Activated CD4-positive, alpha-beta memory T cell treated with anti-CD3 and anti-CD28 coated beads, Interleukin-2, amount 10 ng/mL, durations not matched to agents 7 days and 5 days (primary cell): Measurements from ENCODE around the gene KCNQ1. TPM values are rescaled to one million over a fixed set of nuclear protein-coding genes. Genes with fewer than 3 reads are reported as not detected.

Source experiments
- CTCF ChIA-PET: fragments of 350-600 bp; sonication (Branson Sonifier 250); formaldehyde crosslinking; loops from one replicate; lab custom pipeline; 2021; ENCODE audit warnings: antibody characterized with exemption, inconsistent platforms; lab: Charles Lee
- POLR2A ChIA-PET: fragments of 350-600 bp; sonication (Branson Sonifier 250); formaldehyde crosslinking; loops from one replicate; lab custom pipeline; 2021; ENCODE audit warnings: antibody characterized with exemption; lab: Charles Lee
- DNase-seq: peaks from one replicate; pipeline ENCODE4 v3.0.0-alpha.2; 2020
- H3K27ac Mint-ChIP-seq: one replicate; pipeline ENCODE4 v1.8.0; 2021; ENCODE audit warnings: mild to moderate bottlenecking, mixed read lengths
- H3K27me3 Mint-ChIP-seq: one replicate; pipeline ENCODE4 v1.8.0; 2021; ENCODE audit warnings: mixed read lengths
- H3K36me3 Mint-ChIP-seq: one replicate; pipeline ENCODE4 v1.8.0; 2021; ENCODE audit warnings: low read depth, mixed read lengths
- H3K4me1 Mint-ChIP-seq: one replicate; pipeline ENCODE4 v1.8.0; 2021; ENCODE audit warnings: mixed read lengths
- H3K4me3 Mint-ChIP-seq: one replicate; pipeline ENCODE4 v1.8.0; 2021; ENCODE audit warnings: mild to moderate bottlenecking, mixed read lengths
- H3K9me3 Mint-ChIP-seq: one replicate; pipeline ENCODE4 v1.8.0; 2021; ENCODE audit warnings: mixed read lengths
- total RNA-seq, 2 experiments: library from RNA; stranded (reverse); gene quantifications; one replicate each; pipeline ENCODE4 v1.2.3, GENCODE V29; 2021

The KCNQ1 gene
- total RNA-seq, 2 experiments from 2014 or later, result 14.8 to 15.0 TPM

- Mint-ChIP-seq H3K4me1 (peaks cover 2% of the 10 kb centered on the region), H3K36me3 (no peaks in the 10 kb centered on the region)
- CTCF ChIA-PET, result no interaction called here
These were observed 260.2 kb downstream of the KCNQ1 start for GRCh38 chr11:2704896-2705606.

DNA sequence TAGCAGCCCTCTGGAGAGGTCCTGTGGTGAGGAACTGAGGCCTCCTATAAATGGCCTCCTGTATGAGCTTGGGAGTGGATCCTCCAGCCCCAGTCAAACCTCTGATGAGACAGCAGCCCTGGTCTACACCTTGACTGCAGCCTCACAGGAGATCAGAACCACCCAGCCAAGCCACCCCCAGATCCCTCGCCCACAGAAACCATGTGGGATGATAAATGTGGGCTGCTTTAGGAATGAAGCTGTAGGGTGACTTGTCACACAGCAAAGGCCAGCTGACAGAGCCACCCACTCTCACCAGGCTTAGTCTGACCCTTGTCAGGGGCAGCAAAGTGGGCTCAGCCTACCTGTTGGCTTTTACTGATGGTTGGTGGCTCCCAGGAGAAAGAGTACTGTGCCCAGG, 261.5 kb downstream of the KCNQ1 start:
- Mint-ChIP-seq H3K4me1 (peaks cover 2% of the 10 kb centered on the region), H3K36me3 (no peaks in the 10 kb centered on the region), H3K4me3 (no peak overlapping the region), H3K27me3 (no peaks in the 10 kb centered on the region), H3K27ac (no peak overlapping the region), H3K9me3 (peaks cover 2% of the 10 kb centered on the region)
- CTCF ChIA-PET, result no interaction called here
- POLR2A ChIA-PET, result no interaction called here
- DNase-seq, result no peak

More at GRCh38 chr11:2704896-2705606, 260.2 kb downstream of the KCNQ1 start:
- Mint-ChIP-seq H3K27me3 (no peaks in the 10 kb centered on the region), H3K27ac (no peak overlapping the region), H3K4me3 (no peak overlapping the region), H3K9me3 (peaks cover 2% of the 10 kb centered on the region)
- DNase-seq, result no peak
- POLR2A ChIA-PET, result no interaction called here

DNA sequence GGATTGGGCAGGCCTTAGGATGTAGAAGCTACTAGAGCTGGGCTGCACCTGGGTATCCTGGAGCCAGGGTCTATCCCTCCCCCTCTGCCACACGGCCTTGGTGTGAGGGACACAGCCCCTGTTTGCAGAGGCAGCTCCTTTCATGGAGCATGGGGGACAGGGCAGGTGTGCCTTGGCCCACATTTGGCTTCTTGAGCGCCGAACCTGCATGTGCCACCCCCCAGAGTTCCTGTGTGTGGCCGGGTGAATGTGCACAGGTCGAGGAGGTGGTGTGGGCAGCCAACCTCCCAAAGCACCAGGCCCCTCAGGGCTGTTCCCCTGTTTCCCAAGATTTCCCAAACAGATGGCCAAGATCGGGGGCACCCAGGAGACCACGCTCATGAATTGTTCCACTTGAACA, 262.9 kb downstream of the KCNQ1 start:
- CTCF ChIA-PET, result no interaction called here
- H3K4me3 Mint-ChIP-seq, result no peak overlapping the region
- no peaks in the 10 kb centered on the region for H3K4me1 Mint-ChIP-seq
- no peak for DNase-seq
- H3K36me3 Mint-ChIP-seq, result no peaks in the 10 kb centered on the region
- H3K27me3 Mint-ChIP-seq, result no peaks in the 10 kb centered on the region
- peaks cover 2% of the 10 kb centered on the region for H3K9me3 Mint-ChIP-seq
- POLR2A ChIA-PET, result no interaction called here
- no peak overlapping the region for H3K27ac Mint-ChIP-seq

DNA sequence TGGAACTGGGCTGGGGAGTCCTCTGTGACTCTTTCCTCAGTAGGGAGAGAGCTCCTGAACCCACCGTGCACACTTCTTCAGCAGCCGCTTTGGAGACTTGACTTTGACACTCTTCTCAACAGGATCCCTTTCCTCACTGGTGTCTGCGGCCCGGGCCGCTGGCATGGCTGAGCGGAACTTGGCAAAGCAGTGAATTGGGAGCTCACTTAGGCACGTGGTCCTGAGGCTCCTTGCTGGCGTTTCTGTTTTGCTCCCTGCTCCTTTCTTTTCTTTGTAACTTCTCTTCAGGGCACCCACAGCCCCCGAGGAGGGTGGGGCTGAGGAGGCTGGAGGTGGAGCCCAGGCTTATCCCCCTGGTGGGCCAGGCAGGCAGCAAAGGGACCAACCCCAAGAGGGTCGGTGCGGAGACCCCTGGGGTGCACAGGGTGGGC, 263.4 kb downstream of the KCNQ1 start:
- Mint-ChIP-seq H3K9me3 (peaks cover 2% of the 10 kb centered on the region), H3K4me1 (no peaks in the 10 kb centered on the region), H3K27me3 (no peaks in the 10 kb centered on the region), H3K27ac (no peak overlapping the region), H3K4me3 (no peak overlapping the region), H3K36me3 (no peaks in the 10 kb centered on the region)
- no peak for DNase-seq
- POLR2A ChIA-PET, result no interaction called here
- CTCF ChIA-PET, result no interaction called here

DNA sequence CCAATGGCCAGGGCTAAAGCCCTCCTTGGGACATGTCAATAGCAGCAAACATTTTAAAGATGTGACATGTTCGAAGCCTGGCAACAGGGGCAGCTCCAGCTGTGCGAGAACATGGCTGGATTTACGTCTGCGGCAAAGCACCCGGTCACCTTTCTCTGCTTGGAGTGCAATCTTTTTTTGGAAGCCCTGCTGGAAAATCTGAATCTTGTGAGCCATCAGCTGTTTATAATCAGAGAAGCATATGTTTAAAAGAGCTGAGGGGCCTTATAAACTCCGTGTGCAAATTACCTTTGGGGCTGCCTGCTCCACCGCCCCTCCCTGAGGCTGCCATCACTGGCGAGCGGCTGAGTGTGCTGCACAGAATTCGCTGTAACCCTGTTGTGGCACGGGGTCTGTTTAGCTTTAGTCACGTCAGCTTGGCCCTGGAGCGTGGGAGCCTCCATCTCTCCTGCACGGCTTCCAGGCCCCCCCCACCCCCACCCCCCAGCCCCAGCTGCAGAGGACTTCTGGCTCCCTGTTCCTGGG, 264.0 kb downstream of the KCNQ1 start:
- H3K27me3 Mint-ChIP-seq, result no peaks in the 10 kb centered on the region
- ChIA-PET CTCF (no interaction called here), POLR2A (no interaction called here)
- H3K4me3 Mint-ChIP-seq, result no peak overlapping the region
- H3K27ac Mint-ChIP-seq, result no peak overlapping the region
- DNase-seq, result no peak
- peaks cover 2% of the 10 kb centered on the region for H3K9me3 Mint-ChIP-seq
- H3K4me1 Mint-ChIP-seq, result no peaks in the 10 kb centered on the region
- H3K36me3 Mint-ChIP-seq, result no peaks in the 10 kb centered on the region

GRCh38 chr11:2709429-2709828, 264.6 kb downstream of the KCNQ1 start:
- no peak overlapping the region for H3K4me3 Mint-ChIP-seq
- CTCF ChIA-PET, result no interaction called here

DNA sequence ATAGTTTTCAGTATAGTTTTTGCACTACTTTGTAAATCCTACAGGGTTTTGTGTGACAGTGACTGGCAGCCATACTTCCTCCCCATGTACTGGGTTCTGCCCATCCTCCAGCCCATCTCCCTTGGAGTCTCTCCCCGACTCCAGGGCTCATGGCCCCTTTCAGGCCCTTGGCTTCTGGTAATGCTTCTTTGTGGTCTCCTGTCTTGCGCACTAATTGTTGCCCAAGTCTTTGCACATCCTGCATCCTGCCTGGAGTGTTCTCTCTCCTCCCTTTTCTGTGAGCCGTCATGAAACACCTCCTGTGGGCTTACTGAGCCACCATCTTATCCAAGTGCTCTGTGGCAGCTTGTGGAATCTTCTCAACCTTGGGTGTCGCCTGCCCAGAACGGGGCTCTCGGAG, 266.4 kb downstream of the KCNQ1 start:
- Mint-ChIP-seq H3K4me3 (no peak overlapping the region), H3K27me3 (no peaks in the 10 kb centered on the region), H3K27ac (no peak overlapping the region), H3K9me3 (peaks cover 1% of the 10 kb centered on the region), H3K36me3 (no peaks in the 10 kb centered on the region), H3K4me1 (no peaks in the 10 kb centered on the region)
- no peak for DNase-seq
- ChIA-PET CTCF (no interaction called here), POLR2A (no interaction called here)

More at GRCh38 chr11:2709429-2709828, 264.6 kb downstream of the KCNQ1 start:
- no peak for DNase-seq
- H3K27ac Mint-ChIP-seq, result no peak overlapping the region
- POLR2A ChIA-PET, result no interaction called here
- H3K9me3 Mint-ChIP-seq, result peaks cover 2% of the 10 kb centered on the region
- H3K27me3 Mint-ChIP-seq, result no peaks in the 10 kb centered on the region
- H3K4me1 Mint-ChIP-seq, result no peaks in the 10 kb centered on the region
- no peaks in the 10 kb centered on the region for H3K36me3 Mint-ChIP-seq

DNA sequence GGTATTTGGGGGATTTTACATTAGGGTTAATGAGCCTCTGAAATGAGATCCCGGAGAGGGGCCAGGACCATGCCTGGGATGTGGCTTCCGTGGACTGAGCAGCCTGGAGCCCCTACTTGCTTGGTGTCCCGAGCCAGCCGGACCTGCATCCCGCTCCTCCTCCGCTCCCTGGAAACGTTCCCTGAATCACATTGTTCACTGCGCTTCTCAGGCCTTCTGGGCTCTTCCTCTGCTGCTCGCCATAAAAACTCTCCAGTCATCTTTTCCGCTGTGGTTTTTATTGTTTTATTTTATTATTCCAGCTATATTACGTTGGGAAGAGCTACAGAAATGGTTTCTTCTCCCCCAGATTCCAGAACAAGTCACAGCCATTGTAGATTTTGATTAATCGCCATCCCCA, 268.3 kb downstream of the KCNQ1 start:
- ChIA-PET CTCF (no interaction called here), POLR2A (no interaction called here)
- H3K36me3 Mint-ChIP-seq, result no peaks in the 10 kb centered on the region
- DNase-seq, result no peak
- no peak overlapping the region for H3K27ac Mint-ChIP-seq
- H3K4me3 Mint-ChIP-seq, result no peak overlapping the region
- H3K9me3 Mint-ChIP-seq, result no peaks in the 10 kb centered on the region
- no peaks in the 10 kb centered on the region for H3K27me3 Mint-ChIP-seq
- no peaks in the 10 kb centered on the region for H3K4me1 Mint-ChIP-seq

- POLR2A ChIA-PET, result no interaction called here
- H3K4me3 Mint-ChIP-seq, result no peak overlapping the region
- H3K36me3 Mint-ChIP-seq, result no peaks in the 10 kb centered on the region
- no peak overlapping the region for H3K27ac Mint-ChIP-seq
- CTCF ChIA-PET, result no interaction called here
- no peaks in the 10 kb centered on the region for H3K4me1 Mint-ChIP-seq
- H3K9me3 Mint-ChIP-seq, result no peaks in the 10 kb centered on the region
- H3K27me3 Mint-ChIP-seq, result no peaks in the 10 kb centered on the region
- no peak for DNase-seq
These were observed 269.1 kb downstream of the KCNQ1 start for GRCh38 chr11:2713661-2714462.

- Mint-ChIP-seq H3K4me3 (no peak overlapping the region), H3K4me1 (no peaks in the 10 kb centered on the region), H3K36me3 (no peaks in the 10 kb centered on the region), H3K27me3 (no peaks in the 10 kb centered on the region), H3K9me3 (no peaks in the 10 kb centered on the region), H3K27ac (no peak overlapping the region)
- DNase-seq, result no peak
- ChIA-PET CTCF (no interaction called here), POLR2A (no interaction called here)
These were observed 269.6 kb downstream of the KCNQ1 start for GRCh38 chr11:2714463-2714800.

GRCh38 chr11:2714871-2715270, 270.1 kb downstream of the KCNQ1 start:
- POLR2A ChIA-PET, result no interaction called here

GRCh38 chr11:2715716-2716350, 271.0 kb downstream of the KCNQ1 start:
- no peak for DNase-seq
- no peak overlapping the region for H3K4me3 Mint-ChIP-seq
- no peaks in the 10 kb centered on the region for H3K9me3 Mint-ChIP-seq
- no peaks in the 10 kb centered on the region for H3K27me3 Mint-ChIP-seq
- H3K36me3 Mint-ChIP-seq, result no peaks in the 10 kb centered on the region
- POLR2A ChIA-PET, result no interaction called here
- CTCF ChIA-PET, result no interaction called here
- H3K4me1 Mint-ChIP-seq, result no peaks in the 10 kb centered on the region
- H3K27ac Mint-ChIP-seq, result no peak overlapping the region

More at GRCh38 chr11:2714871-2715270, 270.1 kb downstream of the KCNQ1 start:
- no peaks in the 10 kb centered on the region for H3K27me3 Mint-ChIP-seq
- no peaks in the 10 kb centered on the region for H3K36me3 Mint-ChIP-seq
- DNase-seq, result no peak
- no peaks in the 10 kb centered on the region for H3K9me3 Mint-ChIP-seq
- H3K4me3 Mint-ChIP-seq, result no peak overlapping the region
- no peaks in the 10 kb centered on the region for H3K4me1 Mint-ChIP-seq
- CTCF ChIA-PET, result no interaction called here
- no peak overlapping the region for H3K27ac Mint-ChIP-seq

- Mint-ChIP-seq H3K9me3 (no peaks in the 10 kb centered on the region), H3K27me3 (no peaks in the 10 kb centered on the region), H3K36me3 (no peaks in the 10 kb centered on the region), H3K27ac (no peak overlapping the region), H3K4me1 (no peaks in the 10 kb centered on the region), H3K4me3 (no peak overlapping the region)
- ChIA-PET CTCF (no interaction called here), POLR2A (no interaction called here)
- DNase-seq, result no peak
These were observed 271.7 kb downstream of the KCNQ1 start for GRCh38 chr11:2716376-2717095.
